ENCODE results near the gene CDCA4.
"Not testable (repeated sequence)": the region's sequence is repeated elsewhere in the genome, so short reads cannot be mapped to it uniquely, and the experiment has no call there.

The CDCA4 gene

GRCh38 chr14:105065280-105066228 lies 44.7 kb upstream of the CDCA4 start, which contains the start of gene GPR132:
GPR132 (minus strand) TSS chr14:105065430; CDS start chr14:105055420, 10,010 bp downstream.
- H2AFZ ChIP-seq (ENCODE audit: low read depth, low read length), result no peak within 1 kb of the TSS
- H3K4me3 ChIP-seq (ENCODE audit: low read length), result peak within 1 kb of the TSS; percentile 89
- H3K79me2 ChIP-seq (ENCODE audit: low read length), result peaks cover 79% of the 10 kb centered on the region
- peak within 1 kb of the TSS; percentile 94 for H3K9ac ChIP-seq (ENCODE audit: low read length)
- TF ChIP-seq CTCF (IDR thresholded peaks at IDR 0.05; ENCODE audit: low read depth, low read length) (no peak), EZH2phosphoT487 (IDR thresholded peaks at IDR 0.05; ENCODE audit: low read depth) (no peak)
- no peaks in the 10 kb centered on the region for H3K27me3 ChIP-seq (ENCODE audit: low read depth, low read length)
- H3K4me1 ChIP-seq (ENCODE audit: low read length), result peaks cover 81% of the 10 kb centered on the region
- peaks cover 24% of the 10 kb centered on the region for H3K36me3 ChIP-seq (replicated peaks; ENCODE audit: low read depth, low read length)
- H3K4me2 ChIP-seq (ENCODE audit: low read length), result peak within 1 kb of the TSS; percentile 91
- H4K20me1 ChIP-seq (ENCODE audit: insufficient read depth, low read length), result peaks cover 21% of the 10 kb centered on the region
- H3K27ac ChIP-seq (ENCODE audit: low read length), result peak within 1 kb of the TSS; percentile 91
- H3K9me3 ChIP-seq (ENCODE audit: insufficient read depth, low read length), result no peaks in the 10 kb centered on the region

GRCh38 chr14:105064721-105065143 lies 43.8 kb upstream of the CDCA4 start:
- H2AFZ ChIP-seq (ENCODE audit: low read depth, low read length), result no peak overlapping the region
- H3K9ac ChIP-seq (ENCODE audit: low read length), result peak overlapping the region; percentile 94
- H3K9me3 ChIP-seq (ENCODE audit: insufficient read depth, low read length), result no peaks in the 10 kb centered on the region
- no peaks in the 10 kb centered on the region for H3K27me3 ChIP-seq (ENCODE audit: low read depth, low read length)
- H3K27ac ChIP-seq (ENCODE audit: low read length), result peak overlapping the region; percentile 91
- peaks cover 29% of the 10 kb centered on the region for H4K20me1 ChIP-seq (ENCODE audit: insufficient read depth, low read length)
- H3K36me3 ChIP-seq (replicated peaks; ENCODE audit: low read depth, low read length), result peaks cover 29% of the 10 kb centered on the region
- peaks cover 87% of the 10 kb centered on the region for H3K79me2 ChIP-seq (ENCODE audit: low read length)
- H3K4me1 ChIP-seq (ENCODE audit: low read length), result peaks cover 76% of the 10 kb centered on the region
- peak overlapping the region; percentile 91 for H3K4me2 ChIP-seq (ENCODE audit: low read length)
- TF ChIP-seq CTCF (IDR thresholded peaks at IDR 0.05; ENCODE audit: low read depth, low read length) (no peak), EZH2phosphoT487 (IDR thresholded peaks at IDR 0.05; ENCODE audit: low read depth) (no peak)
- peak overlapping the region; percentile 89 for H3K4me3 ChIP-seq (ENCODE audit: low read length)

- Histone ChIP-seq H3K4me2 (ENCODE audit: low read length) (peak overlapping the region; percentile 91), H3K9me3 (ENCODE audit: insufficient read depth, low read length) (no peaks in the 10 kb centered on the region), H3K9ac (ENCODE audit: low read length) (peak overlapping the region; percentile 94), H3K4me1 (ENCODE audit: low read length) (peaks cover 69% of the 10 kb centered on the region), H3K36me3 (replicated peaks; ENCODE audit: low read depth, low read length) (peaks cover 34% of the 10 kb centered on the region), H2AFZ (ENCODE audit: low read depth, low read length) (no peak overlapping the region), H3K27me3 (ENCODE audit: low read depth, low read length) (no peaks in the 10 kb centered on the region), H3K4me3 (ENCODE audit: low read length) (peak overlapping the region; percentile 89), H3K79me2 (ENCODE audit: low read length) (peaks cover 93% of the 10 kb centered on the region), H4K20me1 (ENCODE audit: insufficient read depth, low read length) (peaks cover 36% of the 10 kb centered on the region), H3K27ac (ENCODE audit: low read length) (peak overlapping the region; percentile 91)
- no peak for TF ChIP-seq EZH2phosphoT487 (IDR thresholded peaks at IDR 0.05; ENCODE audit: low read depth)
- TF ChIP-seq CTCF (IDR thresholded peaks at IDR 0.05; ENCODE audit: low read depth, low read length), result no peak
Measured at GRCh38 chr14:105064001-105064400, 43.1 kb upstream of the CDCA4 start.

GRCh38 chr14:105063506-105063905 lies 42.6 kb upstream of the CDCA4 start:
- not testable (repeated sequence) for H2AFZ ChIP-seq (ENCODE audit: low read depth, low read length); H3K9me3 ChIP-seq (ENCODE audit: insufficient read depth, low read length); H3K27me3 ChIP-seq (ENCODE audit: low read depth, low read length)
- H3K4me2 ChIP-seq (ENCODE audit: low read length), result peak overlapping the region; percentile 91
- H3K27ac ChIP-seq (ENCODE audit: low read length), result peak overlapping the region; percentile 91
- H4K20me1 ChIP-seq (ENCODE audit: insufficient read depth, low read length), result peaks cover 41% of the 10 kb centered on the region
- peak overlapping the region; percentile 73 for H3K9ac ChIP-seq (ENCODE audit: low read length)
- H3K4me3 ChIP-seq (ENCODE audit: low read length), result peak overlapping the region; percentile 89
- peaks cover 31% of the 10 kb centered on the region for H3K36me3 ChIP-seq (replicated peaks; ENCODE audit: low read depth, low read length)
- peaks cover 94% of the 10 kb centered on the region for H3K79me2 ChIP-seq (ENCODE audit: low read length)
- peaks cover 64% of the 10 kb centered on the region for H3K4me1 ChIP-seq (ENCODE audit: low read length)

Data from OCI-LY3 (cell line).